KMS-11 (cell line): ENCODE data around the gene RTP5.
"Not testable (repeated sequence)": the region's sequence is repeated elsewhere in the genome, so short reads cannot be mapped to it uniquely, and the experiment has no call there.

Source experiments
- H2AFZ ChIP-seq: fragments of 200-600 bp; sonication (generic); 2 replicates; pipeline ENCODE4 v1.6.1; 2016; ENCODE audit warnings: antibody characterized with exemption, mixed run types, low read depth
- H3K27ac ChIP-seq: fragments of 200-600 bp; sonication (generic); 2 replicates; pipeline ENCODE4 v1.6.1; 2016; ENCODE audit warnings: mild to moderate bottlenecking, mixed run types
- H3K27me3 ChIP-seq: fragments of 200-600 bp; sonication (generic); 2 replicates; pipeline ENCODE4 v1.6.1; 2017; ENCODE audit warnings: mild to moderate bottlenecking, low read depth, mixed run types, moderate library complexity; ENCODE audit not compliant: insufficient read depth
- H3K36me3 ChIP-seq: fragments of 200-600 bp; sonication (generic); 2 replicates; pipeline ENCODE4 v1.6.1; 2017; ENCODE audit warnings: mild to moderate bottlenecking, mixed run types; ENCODE audit not compliant: insufficient read depth
- H3K4me1 ChIP-seq: fragments of 200-600 bp; sonication (generic); 2 replicates; pipeline ENCODE4 v1.6.1; 2016; ENCODE audit warnings: mild to moderate bottlenecking, low read depth, mixed run types; ENCODE audit not compliant: poor library complexity, severe bottlenecking
- H3K4me2 ChIP-seq: fragments of 200-600 bp; sonication (generic); 2 replicates; pipeline ENCODE4 v1.7.0; 2016; ENCODE audit warnings: mild to moderate bottlenecking, mixed run types
- H3K4me3 ChIP-seq: fragments of 200-600 bp; sonication (generic); IDR thresholded peaks from 2 replicates; pipeline ENCODE4 v1.6.1; 2017; ENCODE audit warnings: low read depth, low read length, mixed read lengths; ENCODE audit not compliant: insufficient read depth
- H3K79me2 ChIP-seq: fragments of 200-600 bp; sonication (generic); 2 replicates; pipeline ENCODE4 v1.6.1; 2016; ENCODE audit warnings: low read depth, mixed run types; ENCODE audit not compliant: insufficient read depth
- H3K9ac ChIP-seq: fragments of 200-600 bp; sonication (generic); 2 replicates; pipeline ENCODE4 v1.6.1; 2016; ENCODE audit warnings: mild to moderate bottlenecking, mixed run types
- H4K20me1 ChIP-seq: fragments of 200-600 bp; sonication (generic); 2 replicates; pipeline ENCODE4 v1.6.1; 2016; ENCODE audit warnings: mild to moderate bottlenecking, mixed run types; ENCODE audit not compliant: insufficient read depth
- CTCF ChIP-seq: fragments of 200-600 bp; sonication (generic); conservative IDR thresholded peaks from 2 replicates; pipeline ENCODE4 v1.6.1; 2017; ENCODE audit warnings: low read depth, mild to moderate bottlenecking, antibody characterized with exemption, low read length, moderate library complexity, mixed read lengths

Gene RTP5

GRCh38 chr2:241914542-241914941, 45.0 kb downstream of the RTP5 start:
- no peaks in the 10 kb centered on the region for H4K20me1 ChIP-seq
- H3K9ac ChIP-seq = no peak overlapping the region
- no peak overlapping the region for H3K27ac ChIP-seq
- no peaks in the 10 kb centered on the region for H3K79me2 ChIP-seq
- no peak overlapping the region for H2AFZ ChIP-seq
- no peak for TF ChIP-seq CTCF
- no peaks in the 10 kb centered on the region for H3K27me3 ChIP-seq
- H3K4me3 ChIP-seq = no peak overlapping the region
- H3K36me3 ChIP-seq = no peaks in the 10 kb centered on the region
- no peaks in the 10 kb centered on the region for H3K4me1 ChIP-seq
- H3K4me2 ChIP-seq = no peak overlapping the region

DNA sequence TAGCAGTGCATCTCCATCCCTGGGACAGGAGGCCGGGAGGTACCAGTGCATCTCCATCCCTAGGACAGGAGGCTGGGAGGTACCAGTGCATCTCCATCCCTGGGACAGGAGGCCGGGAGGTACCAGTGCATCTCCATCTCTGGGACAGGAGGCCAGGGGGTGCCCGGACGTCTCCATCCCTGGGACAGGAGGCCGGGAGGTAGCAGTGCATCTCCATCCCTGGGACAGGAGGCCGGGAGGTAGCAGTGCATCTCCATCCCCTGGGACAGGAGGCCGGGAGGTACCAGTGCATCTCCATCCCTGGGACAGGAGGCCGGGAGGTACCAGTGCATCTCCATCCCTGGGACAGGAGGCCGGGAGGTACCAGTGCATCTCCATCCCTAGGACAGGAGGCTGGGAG, 52.1 kb downstream of the RTP5 start:
- not testable (repeated sequence) for H3K9ac ChIP-seq, H3K79me2 ChIP-seq, H3K27me3 ChIP-seq, H3K36me3 ChIP-seq, H3K4me2 ChIP-seq, H3K27ac ChIP-seq, H4K20me1 ChIP-seq, H2AFZ ChIP-seq, H3K4me1 ChIP-seq, H3K4me3 ChIP-seq

DNA sequence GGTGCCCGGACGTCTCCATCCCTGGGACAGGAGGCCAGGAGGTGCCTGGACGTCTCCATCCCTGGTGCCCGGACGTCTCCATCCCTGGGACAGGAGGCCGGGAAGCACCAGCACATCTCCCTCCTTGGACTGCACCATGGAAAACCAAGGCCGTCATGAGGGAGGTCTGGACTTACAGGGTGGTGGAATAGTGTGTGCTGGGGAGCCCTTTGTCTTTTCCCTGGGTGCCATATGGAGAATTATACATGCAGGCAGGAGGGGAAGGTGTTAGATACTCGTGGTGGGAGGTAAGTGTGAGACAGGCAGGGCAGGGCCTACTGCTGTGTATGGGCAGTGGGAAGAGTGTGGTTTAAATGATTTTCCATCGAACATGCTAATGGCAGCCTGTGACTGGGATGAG, 52.9 kb downstream of the RTP5 start:
- Histone ChIP-seq H3K36me3 (no peaks in the 10 kb centered on the region), H3K27ac (no peak overlapping the region), H3K79me2 (no peaks in the 10 kb centered on the region)

DNA sequence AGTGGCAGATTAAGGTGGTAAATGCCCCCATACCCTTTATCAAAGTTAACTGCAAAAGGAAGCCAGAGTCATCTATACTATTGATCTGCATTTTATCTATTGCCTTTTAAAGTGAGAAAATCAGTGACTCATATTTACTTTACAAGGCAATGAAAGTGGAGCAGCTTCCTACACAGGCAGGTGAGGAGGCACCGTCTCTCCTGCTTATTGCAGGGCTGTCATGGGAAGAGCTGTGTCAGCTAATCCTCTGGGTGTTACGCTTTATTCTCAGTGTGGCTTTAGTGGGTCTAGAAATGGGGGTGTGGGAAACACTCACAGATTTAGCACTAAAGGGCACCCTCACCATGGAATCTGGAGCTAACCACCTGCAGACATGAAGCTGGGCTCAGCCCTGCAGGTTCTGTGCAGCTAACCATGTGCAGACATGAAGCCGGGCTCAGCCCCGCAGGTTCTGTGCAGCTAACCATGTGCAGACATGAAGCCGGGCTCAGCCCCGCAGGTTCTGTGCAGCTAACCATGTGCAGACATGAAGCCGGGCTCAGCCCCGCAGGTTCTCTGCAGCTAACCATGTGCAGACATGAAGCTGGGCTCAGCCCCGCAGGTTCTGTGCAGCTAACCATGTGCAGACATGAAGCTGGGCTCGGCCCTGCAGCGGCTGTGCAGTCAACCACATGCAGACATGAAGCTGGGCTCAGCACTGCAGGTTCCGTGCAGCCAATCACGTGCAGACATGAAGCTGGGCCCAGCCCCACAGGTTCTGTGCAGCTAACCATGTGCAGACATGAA, 53.5 kb downstream of the RTP5 start:
- not testable (repeated sequence) for H3K27ac ChIP-seq, H3K79me2 ChIP-seq, H3K27me3 ChIP-seq, H4K20me1 ChIP-seq, H3K4me1 ChIP-seq, H3K4me2 ChIP-seq, H3K36me3 ChIP-seq, H3K9ac ChIP-seq, H2AFZ ChIP-seq, H3K4me3 ChIP-seq

More for the DNA sequence above, 52.9 kb downstream of the RTP5 start:
- Histone ChIP-seq H3K27me3 (no peaks in the 10 kb centered on the region), H3K4me2 (no peak overlapping the region), H4K20me1 (no peaks in the 10 kb centered on the region), H3K4me3 (no peak overlapping the region), H3K4me1 (no peaks in the 10 kb centered on the region), H3K9ac (no peak overlapping the region), H2AFZ (no peak overlapping the region)
- no peak for TF ChIP-seq CTCF
